Activated T-cell treated with anti-CD3 and anti-CD28 coated beads, Interleukin-2, amount 50 U/mL, for 72 hours (primary cell): ENCODE results near the gene TM2D1. TPM values are rescaled to one million over a fixed set of nuclear protein-coding genes. Genes with fewer than 3 reads are reported as not detected.

Source experiments
- ATAC-seq, 2 donors: fragments of 150-1000 bp; cut with Tn5 transposase; replicated peaks in 1 of 2; 2 replicates each; pipeline ENCODE4 v1.10.0; 2021; ENCODE audit warnings: moderate library complexity in 2 of 2, mild to moderate bottlenecking in 1 of 2
- DNase-seq, 2 donors: peaks; one replicate each; pipeline ENCODE4 v3.0.0; 2021 to 2022; ENCODE audit warnings: mixed read lengths in 1 of 2
- H3K27ac Mint-ChIP-seq: one replicate; pipeline ENCODE4 v1.8.0; 2022; ENCODE audit warnings: mild to moderate bottlenecking, moderate library complexity, mixed read lengths
- H3K27me3 Mint-ChIP-seq: one replicate; pipeline ENCODE4 v1.8.0; 2022; ENCODE audit warnings: low read depth, mixed read lengths
- H3K36me3 Mint-ChIP-seq, 2 donors: one replicate each; pipeline ENCODE4 v1.8.0; 2022; ENCODE audit warnings: mixed read lengths in 2 of 2, mild to moderate bottlenecking in 1 of 2; ENCODE audit not compliant: insufficient read depth in 2 of 2
- H3K4me1 Mint-ChIP-seq: one replicate; pipeline ENCODE4 v1.8.0; 2022; ENCODE audit warnings: low read depth, mixed read lengths
- H3K4me3 Mint-ChIP-seq, 2 donors: one replicate each; pipeline ENCODE4 v1.8.0; 2022; ENCODE audit warnings: mild to moderate bottlenecking in 2 of 2, mixed read lengths in 2 of 2, moderate library complexity in 2 of 2
- H3K9me3 Mint-ChIP-seq, 2 donors: one replicate each; pipeline ENCODE4 v1.8.0; 2022; ENCODE audit warnings: mixed read lengths in 2 of 2
- total RNA-seq, 2 donors: library from RNA; stranded (reverse); gene quantifications; one replicate each; pipeline ENCODE4 v1.2.3, GENCODE V29; 2022

Gene TM2D1
- total RNA-seq, 2 donors from 2014 or later = 28.7 to 35.3 TPM

- no peak overlapping the region for H3K4me3 Mint-ChIP-seq
- no peaks in the 10 kb centered on the region for H3K36me3 Mint-ChIP-seq
- H3K9me3 Mint-ChIP-seq = no peaks in the 10 kb centered on the region
- no peak overlapping the region for H3K27ac Mint-ChIP-seq
- peaks cover 14% of the 10 kb centered on the region for H3K4me1 Mint-ChIP-seq
- peaks cover 7% of the 10 kb centered on the region for H3K27me3 Mint-ChIP-seq
- ATAC-seq (no peak), DNase-seq (no peak)
Measured at GRCh38 chr1:61638296-61638695, 86.6 kb downstream of the TM2D1 start.

DNA sequence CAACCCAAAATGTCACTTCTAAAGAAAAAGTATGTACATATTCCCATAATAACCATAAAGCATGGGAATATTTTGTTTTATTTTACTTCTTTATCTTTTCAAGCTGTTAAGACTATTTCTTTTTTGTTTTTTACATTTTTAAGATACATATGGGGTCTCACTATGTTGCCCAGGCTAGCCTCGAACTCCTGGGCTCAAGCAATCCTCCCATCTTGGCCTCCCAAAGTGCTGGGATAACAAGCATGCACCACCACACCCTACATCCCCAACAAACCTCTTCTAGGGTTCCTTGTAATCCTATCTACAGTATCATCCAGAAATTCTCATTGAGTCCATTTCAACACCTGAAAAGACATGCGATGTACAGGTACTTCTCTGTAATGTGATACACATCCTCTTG is 87.5 kb downstream of the TM2D1 start:
- no peak overlapping the region for H3K27ac Mint-ChIP-seq
- H3K27me3 Mint-ChIP-seq = peaks cover 7% of the 10 kb centered on the region
- no peaks in the 10 kb centered on the region for H3K36me3 Mint-ChIP-seq
- peaks cover 14% of the 10 kb centered on the region for H3K4me1 Mint-ChIP-seq
- H3K9me3 Mint-ChIP-seq = no peaks in the 10 kb centered on the region
- ATAC-seq = no peak
- DNase-seq = no peak
- no peak overlapping the region for H3K4me3 Mint-ChIP-seq

- no peak for ATAC-seq
- Mint-ChIP-seq H3K27me3 (peaks cover 7% of the 10 kb centered on the region), H3K9me3 (no peaks in the 10 kb centered on the region), H3K36me3 (no peaks in the 10 kb centered on the region), H3K4me1 (peaks cover 11% of the 10 kb centered on the region), H3K4me3 (no peak overlapping the region), H3K27ac (no peak overlapping the region)
- no peak for DNase-seq
Measured at GRCh38 chr1:61636814-61637213, 88.1 kb downstream of the TM2D1 start.

DNA sequence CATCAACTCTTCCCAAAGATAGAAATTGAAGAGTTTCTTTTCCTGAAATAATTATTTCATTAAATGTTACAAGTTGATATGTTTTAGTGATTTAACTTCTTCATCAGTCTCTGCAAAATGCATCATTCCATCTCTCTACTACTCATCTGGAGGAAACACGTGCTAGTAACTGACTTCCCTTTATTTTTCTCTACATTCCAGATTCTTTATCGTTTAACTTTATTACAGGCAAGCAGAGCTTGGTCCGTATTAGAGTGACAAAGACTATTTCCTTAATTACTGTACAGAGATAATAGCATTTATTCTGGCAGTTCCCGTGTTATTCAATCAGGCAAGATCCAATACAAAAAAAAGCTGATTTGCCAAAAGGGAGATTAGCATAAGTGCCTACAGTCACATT is 88.6 kb downstream of the TM2D1 start:
- DNase-seq (no peak), ATAC-seq (no peak)
- peaks cover 7% of the 10 kb centered on the region for H3K4me1 Mint-ChIP-seq
- H3K9me3 Mint-ChIP-seq = no peaks in the 10 kb centered on the region
- H3K27ac Mint-ChIP-seq = no peak overlapping the region
- no peaks in the 10 kb centered on the region for H3K36me3 Mint-ChIP-seq
- H3K4me3 Mint-ChIP-seq = no peak overlapping the region
- peaks cover 7% of the 10 kb centered on the region for H3K27me3 Mint-ChIP-seq

GRCh38 chr1:61635557-61635956 is 89.4 kb downstream of the TM2D1 start:
- ATAC-seq (no peak), DNase-seq (no peak)
- no peak overlapping the region for H3K4me3 Mint-ChIP-seq
- H3K27me3 Mint-ChIP-seq = peaks cover 7% of the 10 kb centered on the region
- H3K4me1 Mint-ChIP-seq = no peaks in the 10 kb centered on the region
- H3K9me3 Mint-ChIP-seq = no peaks in the 10 kb centered on the region
- H3K36me3 Mint-ChIP-seq = no peaks in the 10 kb centered on the region
- no peak overlapping the region for H3K27ac Mint-ChIP-seq

GRCh38 chr1:61631436-61631835 is 93.5 kb downstream of the TM2D1 start:
- H3K27me3 Mint-ChIP-seq = no peaks in the 10 kb centered on the region
- no peak for DNase-seq
- H3K36me3 Mint-ChIP-seq = no peaks in the 10 kb centered on the region
- no peak overlapping the region for H3K27ac Mint-ChIP-seq
- no peaks in the 10 kb centered on the region for H3K4me1 Mint-ChIP-seq
- H3K9me3 Mint-ChIP-seq = no peaks in the 10 kb centered on the region
- ATAC-seq = no peak
- H3K4me3 Mint-ChIP-seq = no peak overlapping the region

Other genes starting within 250 kb of the TM2D1 start
- 10 to 100 TPM; 21.6 to 25.3 TPM for gene PATJ, start 17.3 kb upstream of the TM2D1 start, total RNA-seq